ENCODE data around the gene LDLRAD3.

LDLRAD3 gene

GRCh38 chr11:35943309-35943708, 553 bp upstream of the LDLRAD3 start:
- Histone ChIP-seq H3K4me3 (ENCODE audit: low read length) (peak overlapping the region; percentile 39), H3K9ac (ENCODE audit: low read length) (peak overlapping the region; percentile 84), H3K27me3 (ENCODE audit: insufficient read depth, low read length, poor library complexity) (no peaks in the 10 kb centered on the region), H3K79me2 (ENCODE audit: control insufficient read depth, insufficient read depth, low read length) (peaks cover 34% of the 10 kb centered on the region), H4K5ac (ENCODE audit: low read length) (peak overlapping the region; percentile 73), H3K79me1 (ENCODE audit: low read length) (peaks cover 18% of the 10 kb centered on the region), H2AK5ac (ENCODE audit: low read length) (no peak overlapping the region), H3K23ac (ENCODE audit: low read length) (peak overlapping the region; percentile 15), H2BK15ac (replicated peaks; ENCODE audit: low read depth) (peak overlapping the region; percentile 75), H3K4ac (ENCODE audit: low read depth, low read length) (peak overlapping the region; percentile 66), H3K27ac (ENCODE audit: low read depth, low read length) (peak overlapping the region; percentile 34), H3K56ac (ENCODE audit: low read length) (peak overlapping the region; percentile 96), H3K4me1 (ENCODE audit: control insufficient read depth, low read depth, low read length) (peaks cover 21% of the 10 kb centered on the region), H3K18ac (ENCODE audit: low read length) (peak overlapping the region; percentile 98), H3K4me2 (ENCODE audit: low read length) (peak overlapping the region; percentile 67), H2BK5ac (ENCODE audit: low read length) (no peak overlapping the region), H2BK120ac (ENCODE audit: low read depth, low read length) (no peak overlapping the region), H3K36me3 (ENCODE audit: control insufficient read depth, insufficient read depth, low read length) (no peaks in the 10 kb centered on the region), H4K8ac (ENCODE audit: low read depth, low read length) (no peak overlapping the region)
- DNase-seq: no peak
- WGBS (ENCODE audit: extremely low coverage, insufficient coverage, low lambda C conversion rate): no CpG with 5 or more reads among the region's 9 CpGs

GRCh38 chr11:35944503-35945136, 758 bp downstream of the LDLRAD3 start:
- Histone ChIP-seq H2BK5ac (ENCODE audit: low read length) (no peak overlapping the region), H3K4me2 (ENCODE audit: low read length) (peak overlapping the region; percentile 64), H3K36me3 (ENCODE audit: control insufficient read depth, insufficient read depth, low read length) (no peaks in the 10 kb centered on the region), H3K4me3 (ENCODE audit: low read length) (peak overlapping the region; percentile 40), H3K4ac (ENCODE audit: low read depth, low read length) (no peak overlapping the region), H2BK120ac (ENCODE audit: low read depth, low read length) (no peak overlapping the region), H3K4me1 (ENCODE audit: control insufficient read depth, low read depth, low read length) (peaks cover 22% of the 10 kb centered on the region), H2BK15ac (replicated peaks; ENCODE audit: low read depth) (no peak overlapping the region), H4K5ac (ENCODE audit: low read length) (no peak overlapping the region), H3K18ac (ENCODE audit: low read length) (peak overlapping the region; percentile 94), H3K79me2 (ENCODE audit: control insufficient read depth, insufficient read depth, low read length) (peaks cover 47% of the 10 kb centered on the region), H3K79me1 (ENCODE audit: low read length) (peaks cover 29% of the 10 kb centered on the region), H3K27ac (ENCODE audit: low read depth, low read length) (no peak overlapping the region), H3K23ac (ENCODE audit: low read length) (no peak overlapping the region), H3K27me3 (ENCODE audit: insufficient read depth, low read length, poor library complexity) (no peaks in the 10 kb centered on the region), H3K9ac (ENCODE audit: low read length) (peak overlapping the region; percentile 68), H4K8ac (ENCODE audit: low read depth, low read length) (no peak overlapping the region), H2AK5ac (ENCODE audit: low read length) (no peak overlapping the region), H3K56ac (ENCODE audit: low read length) (peak overlapping the region; percentile 84)
- whole genome bisulfite sequencing (ENCODE audit: extremely low coverage, insufficient coverage, low lambda C conversion rate): no CpG with 5 or more reads among the region's 32 CpGs
- no peak for DNase-seq

- no peak overlapping the region for H3K27ac ChIP-seq (ENCODE audit: low read depth, low read length)
Observed at GRCh38 chr11:35945137-35945518, 1.3 kb downstream of the LDLRAD3 start.

GRCh38 chr11:35946766-35947165, 2.9 kb downstream of the LDLRAD3 start:
- H4K8ac ChIP-seq (ENCODE audit: low read depth, low read length): no peak overlapping the region
- H3K36me3 ChIP-seq (ENCODE audit: control insufficient read depth, insufficient read depth, low read length): no peaks in the 10 kb centered on the region
- H2AK5ac ChIP-seq (ENCODE audit: low read length): no peak overlapping the region
- H3K4ac ChIP-seq (ENCODE audit: low read depth, low read length): no peak overlapping the region
- peaks cover 22% of the 10 kb centered on the region for H3K4me1 ChIP-seq (ENCODE audit: control insufficient read depth, low read depth, low read length)
- H3K56ac ChIP-seq (ENCODE audit: low read length): no peak overlapping the region
- H3K18ac ChIP-seq (ENCODE audit: low read length): no peak overlapping the region
- no peak overlapping the region for H2BK120ac ChIP-seq (ENCODE audit: low read depth, low read length)
- no peak overlapping the region for H3K9ac ChIP-seq (ENCODE audit: low read length)
- no peak overlapping the region for H2BK15ac ChIP-seq (replicated peaks; ENCODE audit: low read depth)
- H4K5ac ChIP-seq (ENCODE audit: low read length): no peak overlapping the region
- peaks cover 36% of the 10 kb centered on the region for H3K79me1 ChIP-seq (ENCODE audit: low read length)
- DNase-seq: peak; percentile 80
- no peak overlapping the region for H3K4me3 ChIP-seq (ENCODE audit: low read length)
- peak overlapping the region; percentile 46 for H3K27ac ChIP-seq (ENCODE audit: low read depth, low read length)
- H3K79me2 ChIP-seq (ENCODE audit: control insufficient read depth, insufficient read depth, low read length): peaks cover 62% of the 10 kb centered on the region
- peak overlapping the region; percentile 10 for H3K4me2 ChIP-seq (ENCODE audit: low read length)
- no peak overlapping the region for H3K23ac ChIP-seq (ENCODE audit: low read length)
- no peaks in the 10 kb centered on the region for H3K27me3 ChIP-seq (ENCODE audit: insufficient read depth, low read length, poor library complexity)
- no CpG with 5 or more reads among the region's 3 CpGs for WGBS (ENCODE audit: extremely low coverage, insufficient coverage, low lambda C conversion rate)
- no peak overlapping the region for H2BK5ac ChIP-seq (ENCODE audit: low read length)

More at GRCh38 chr11:35945137-35945518, 1.3 kb downstream of the LDLRAD3 start:
- Histone ChIP-seq H4K5ac (ENCODE audit: low read length) (no peak overlapping the region), H2AK5ac (ENCODE audit: low read length) (no peak overlapping the region), H2BK120ac (ENCODE audit: low read depth, low read length) (no peak overlapping the region), H3K36me3 (ENCODE audit: control insufficient read depth, insufficient read depth, low read length) (no peaks in the 10 kb centered on the region), H3K79me2 (ENCODE audit: control insufficient read depth, insufficient read depth, low read length) (peaks cover 52% of the 10 kb centered on the region), H3K79me1 (ENCODE audit: low read length) (peaks cover 31% of the 10 kb centered on the region), H2BK5ac (ENCODE audit: low read length) (no peak overlapping the region), H3K9ac (ENCODE audit: low read length) (peak overlapping the region; percentile 68), H2BK15ac (replicated peaks; ENCODE audit: low read depth) (no peak overlapping the region), H3K4me2 (ENCODE audit: low read length) (peak overlapping the region; percentile 64), H3K27me3 (ENCODE audit: insufficient read depth, low read length, poor library complexity) (no peaks in the 10 kb centered on the region), H3K4ac (ENCODE audit: low read depth, low read length) (no peak overlapping the region), H3K4me1 (ENCODE audit: control insufficient read depth, low read depth, low read length) (peaks cover 22% of the 10 kb centered on the region), H3K18ac (ENCODE audit: low read length) (no peak overlapping the region), H4K8ac (ENCODE audit: low read depth, low read length) (no peak overlapping the region), H3K56ac (ENCODE audit: low read length) (peak overlapping the region; percentile 84), H3K23ac (ENCODE audit: low read length) (no peak overlapping the region), H3K4me3 (ENCODE audit: low read length) (no peak overlapping the region)
- DNase-seq: no peak
- WGBS (ENCODE audit: extremely low coverage, insufficient coverage, low lambda C conversion rate): no CpG with 5 or more reads among the region's 2 CpGs

- Histone ChIP-seq H3K4me1 (ENCODE audit: control insufficient read depth, low read depth, low read length) (peaks cover 22% of the 10 kb centered on the region), H3K79me1 (ENCODE audit: low read length) (peaks cover 39% of the 10 kb centered on the region), H3K4me3 (ENCODE audit: low read length) (no peak overlapping the region), H2BK5ac (ENCODE audit: low read length) (no peak overlapping the region), H3K4ac (ENCODE audit: low read depth, low read length) (no peak overlapping the region), H2AK5ac (ENCODE audit: low read length) (no peak overlapping the region), H3K27ac (ENCODE audit: low read depth, low read length) (no peak overlapping the region), H3K79me2 (ENCODE audit: control insufficient read depth, insufficient read depth, low read length) (peaks cover 66% of the 10 kb centered on the region), H3K27me3 (ENCODE audit: insufficient read depth, low read length, poor library complexity) (no peaks in the 10 kb centered on the region), H2BK15ac (replicated peaks; ENCODE audit: low read depth) (no peak overlapping the region), H4K8ac (ENCODE audit: low read depth, low read length) (no peak overlapping the region), H3K18ac (ENCODE audit: low read length) (peak overlapping the region; percentile 53), H3K36me3 (ENCODE audit: control insufficient read depth, insufficient read depth, low read length) (no peaks in the 10 kb centered on the region), H2BK120ac (ENCODE audit: low read depth, low read length) (no peak overlapping the region), H4K5ac (ENCODE audit: low read length) (no peak overlapping the region), H3K9ac (ENCODE audit: low read length) (no peak overlapping the region), H3K56ac (ENCODE audit: low read length) (no peak overlapping the region), H3K23ac (ENCODE audit: low read length) (no peak overlapping the region), H3K4me2 (ENCODE audit: low read length) (no peak overlapping the region)
- no CpG with 5 or more reads among the region's 4 CpGs for WGBS (ENCODE audit: extremely low coverage, insufficient coverage, low lambda C conversion rate)
- no peak for DNase-seq
Observed at GRCh38 chr11:35947437-35947836, 3.6 kb downstream of the LDLRAD3 start.

GRCh38 chr11:35949242-35949641, 5.4 kb downstream of the LDLRAD3 start:
- WGBS (ENCODE audit: extremely low coverage, insufficient coverage, low lambda C conversion rate): no CpG with 5 or more reads among the region's 3 CpGs
- Histone ChIP-seq H3K4me2 (ENCODE audit: low read length) (no peak overlapping the region), H3K36me3 (ENCODE audit: control insufficient read depth, insufficient read depth, low read length) (no peaks in the 10 kb centered on the region), H2BK120ac (ENCODE audit: low read depth, low read length) (no peak overlapping the region), H3K56ac (ENCODE audit: low read length) (no peak overlapping the region), H3K23ac (ENCODE audit: low read length) (no peak overlapping the region), H3K18ac (ENCODE audit: low read length) (no peak overlapping the region), H3K4ac (ENCODE audit: low read depth, low read length) (no peak overlapping the region), H3K4me1 (ENCODE audit: control insufficient read depth, low read depth, low read length) (peaks cover 22% of the 10 kb centered on the region), H3K79me1 (ENCODE audit: low read length) (peaks cover 39% of the 10 kb centered on the region), H3K27me3 (ENCODE audit: insufficient read depth, low read length, poor library complexity) (no peaks in the 10 kb centered on the region), H4K8ac (ENCODE audit: low read depth, low read length) (no peak overlapping the region), H4K5ac (ENCODE audit: low read length) (no peak overlapping the region), H3K79me2 (ENCODE audit: control insufficient read depth, insufficient read depth, low read length) (peaks cover 74% of the 10 kb centered on the region), H2BK5ac (ENCODE audit: low read length) (no peak overlapping the region), H2BK15ac (replicated peaks; ENCODE audit: low read depth) (no peak overlapping the region), H2AK5ac (ENCODE audit: low read length) (no peak overlapping the region), H3K4me3 (ENCODE audit: low read length) (no peak overlapping the region), H3K27ac (ENCODE audit: low read depth, low read length) (no peak overlapping the region), H3K9ac (ENCODE audit: low read length) (no peak overlapping the region)
- no peak for DNase-seq
